Activated T-cell treated with anti-CD3 and anti-CD28 coated beads for 24 hours (primary cell): ENCODE data around the gene NCKAP1.
"Not testable (repeated sequence)": the region's sequence is repeated elsewhere in the genome, so short reads cannot be mapped to it uniquely, and the experiment has no call there.

Source experiments
- DNase-seq: peaks from one replicate; pipeline ENCODE4 v3.0.0-alpha.2; 2020; ENCODE audit warnings: low read depth

The NCKAP1 gene

GRCh38 chr2:182876653-182877052 lies 161.6 kb downstream of the NCKAP1 start:
- DNase-seq: not testable (repeated sequence)

- DNase-seq: no peak
These were observed 168.0 kb downstream of the NCKAP1 start for GRCh38 chr2:182870227-182870626.

DNA sequence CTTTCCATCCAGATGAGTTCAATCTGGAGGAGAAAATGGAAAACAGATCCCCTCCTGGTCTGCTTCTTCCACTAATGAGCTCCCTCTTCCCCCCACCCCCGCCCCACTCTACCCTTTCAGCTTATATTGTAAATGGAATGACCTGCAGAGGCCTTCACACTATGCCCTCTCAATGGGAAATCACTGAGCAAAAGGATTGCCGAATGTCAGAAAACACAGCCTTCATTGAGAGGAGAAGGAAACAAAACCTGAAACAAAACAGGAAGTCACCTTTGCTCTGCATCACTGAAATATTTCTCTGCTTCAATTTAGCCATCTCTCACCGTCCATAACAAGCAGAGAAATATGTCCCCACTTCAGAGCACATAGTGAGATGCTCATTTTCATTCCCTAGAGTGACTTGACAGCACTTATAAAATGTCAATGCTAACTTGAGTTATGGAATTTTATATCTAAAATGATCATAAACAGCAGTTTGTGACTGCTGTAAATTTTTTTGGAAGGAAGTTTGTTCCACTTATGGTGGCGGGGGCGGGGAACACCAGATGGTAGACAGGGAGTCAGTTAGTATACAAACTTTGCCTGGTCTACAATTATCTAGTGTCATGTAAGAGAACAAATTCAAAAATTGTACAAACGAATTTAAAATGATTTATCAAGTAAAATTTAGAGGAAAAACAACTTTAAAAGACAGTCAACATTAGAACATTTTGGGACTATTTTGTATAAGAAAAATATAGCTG lies 170.0 kb downstream of the NCKAP1 start:
- no peak for DNase-seq

DNA sequence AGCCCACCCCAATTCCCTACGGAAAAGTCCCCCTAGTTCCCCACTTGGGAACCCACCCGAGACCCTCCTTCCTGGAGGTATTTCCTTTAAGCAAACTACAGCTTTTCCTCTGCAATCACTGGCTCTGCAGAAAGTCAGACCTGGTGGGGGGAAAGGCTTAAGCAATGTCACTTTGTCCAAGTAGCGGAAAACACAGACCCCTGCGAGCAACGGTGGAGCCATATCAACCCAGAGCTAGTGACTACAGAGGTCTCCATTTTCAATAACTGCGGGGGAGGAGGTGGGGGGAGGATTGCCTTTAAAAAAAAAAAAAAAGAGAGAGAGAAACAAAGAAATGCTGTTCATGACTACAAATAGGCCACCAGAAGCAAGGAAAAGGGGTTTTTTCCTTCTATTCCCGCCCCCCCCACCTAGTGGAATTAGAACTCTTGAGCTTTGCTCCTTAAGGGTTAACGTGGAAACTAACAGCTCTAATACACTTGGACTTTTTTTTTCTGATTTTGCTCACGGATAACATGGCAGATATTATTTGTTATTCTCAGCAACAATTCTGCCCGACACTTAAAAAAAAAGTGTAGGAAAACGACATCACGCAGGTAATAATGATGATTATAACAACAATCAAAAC lies 170.7 kb downstream of the NCKAP1 start:
- DNase-seq: no peak

DNA sequence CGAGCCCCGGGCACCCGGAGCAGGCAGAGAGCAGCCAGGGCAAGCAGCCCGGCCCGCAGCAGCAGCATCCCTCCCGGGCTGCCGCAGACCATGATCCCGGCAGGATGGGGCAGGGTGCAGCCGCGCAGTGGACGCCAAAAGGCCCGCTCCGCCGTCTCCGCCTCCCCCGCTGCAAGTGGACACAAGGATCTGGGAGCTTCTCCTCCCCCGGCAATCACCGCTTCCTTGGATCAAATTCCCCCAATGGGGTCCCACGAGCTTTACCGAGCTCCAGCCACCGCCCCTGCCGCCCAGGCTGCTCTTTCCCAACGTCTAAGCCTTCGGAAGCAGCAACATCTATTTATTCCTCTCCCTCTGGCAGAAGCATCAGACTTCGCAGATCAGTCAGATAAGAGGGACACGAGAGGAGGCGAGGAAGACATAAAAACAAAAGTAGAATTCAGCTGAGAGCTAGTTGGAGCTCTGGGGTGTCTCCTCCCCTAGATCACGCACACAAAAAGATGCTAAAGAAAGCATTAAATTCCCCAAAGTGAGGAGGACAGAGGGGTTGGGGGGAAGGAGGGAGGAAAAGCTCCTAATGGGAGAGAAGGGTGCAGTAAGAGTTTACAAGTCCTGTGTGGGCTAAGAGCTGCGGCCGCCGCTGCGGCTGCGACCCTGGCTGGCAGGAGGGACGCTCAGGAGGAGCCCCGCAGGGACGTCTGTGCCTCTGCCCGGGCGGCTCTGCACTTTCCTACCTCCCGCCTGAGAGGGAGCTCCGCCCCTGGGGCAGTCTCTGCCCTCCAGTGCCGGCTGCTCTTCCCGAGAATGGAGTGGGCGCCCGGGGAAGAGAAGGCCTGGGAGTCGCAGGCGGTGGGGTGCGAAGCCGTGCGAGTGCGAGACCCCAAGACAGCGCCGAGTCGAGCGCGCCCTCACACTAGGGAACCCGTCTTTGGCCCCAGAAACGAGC lies 171.5 kb downstream of the NCKAP1 start, which contains the start of gene FRZB:
Gene FRZB, minus strand, starts transcription at position 177 of the 946 bp plus-strand sequence. Its CDS starts 85 bp downstream, at position 92.
- DNase-seq: no peak

DNA sequence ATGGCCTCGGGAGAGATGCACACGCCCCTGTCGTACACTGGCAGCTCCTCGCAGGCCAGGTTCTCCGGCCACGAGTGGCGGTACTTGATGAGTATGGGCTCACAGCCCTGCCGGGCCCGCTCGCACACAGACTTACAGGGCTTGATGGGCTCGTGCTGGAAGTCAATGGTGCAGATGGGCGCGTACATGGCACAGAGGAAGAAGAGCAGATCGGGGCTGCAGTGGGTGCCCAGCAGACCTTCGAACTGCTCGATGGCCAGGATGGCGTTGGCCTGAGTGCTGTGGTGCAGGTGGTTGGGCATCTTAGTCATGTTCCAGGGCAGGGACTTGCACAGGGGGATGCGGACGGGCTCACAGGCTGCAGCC lies 172.2 kb downstream of the NCKAP1 start:
- DNase-seq: no peak

- no peak for DNase-seq
These were observed 173.2 kb downstream of the NCKAP1 start for GRCh38 chr2:182864949-182865570.

GRCh38 chr2:182863642-182864041 lies 174.6 kb downstream of the NCKAP1 start:
- no peak for DNase-seq

DNA sequence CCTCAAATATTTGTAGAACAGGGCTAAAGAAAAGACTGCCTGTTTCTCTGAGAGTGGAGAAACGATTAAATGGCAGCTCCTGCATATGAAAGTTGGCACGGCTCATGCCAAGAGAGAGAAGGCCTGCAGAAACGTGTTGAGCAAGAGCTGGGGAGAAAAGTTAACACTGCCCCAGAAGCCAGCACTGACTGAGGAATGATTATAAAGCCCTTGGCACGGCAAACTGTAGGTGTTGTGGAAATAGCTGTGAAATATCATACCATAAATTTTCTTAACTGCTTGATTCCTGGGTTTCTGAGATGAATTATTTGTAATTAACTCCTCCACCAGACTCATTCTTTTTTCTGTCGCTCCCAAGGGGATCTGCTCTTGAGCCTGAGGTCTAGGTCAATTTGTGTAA lies 176.2 kb downstream of the NCKAP1 start:
- DNase-seq: no peak

- no peak for DNase-seq
These were observed 177.4 kb downstream of the NCKAP1 start for GRCh38 chr2:182860858-182861257.
